CD4-positive, alpha-beta T cell treated with Interferon gamma for 1 hour (primary cell): ENCODE data around the gene DOCK4.

Experiments used
- DNase-seq: peaks from one replicate; pipeline ENCODE4 v3.0.0-alpha.2; 2020

DOCK4 gene

GRCh38 chr7:111744501-111745155, 461.6 kb downstream of the DOCK4 start:
- DNase-seq: no peak

GRCh38 chr7:111743244-111743847, 462.9 kb downstream of the DOCK4 start:
- DNase-seq: no peak

DNA sequence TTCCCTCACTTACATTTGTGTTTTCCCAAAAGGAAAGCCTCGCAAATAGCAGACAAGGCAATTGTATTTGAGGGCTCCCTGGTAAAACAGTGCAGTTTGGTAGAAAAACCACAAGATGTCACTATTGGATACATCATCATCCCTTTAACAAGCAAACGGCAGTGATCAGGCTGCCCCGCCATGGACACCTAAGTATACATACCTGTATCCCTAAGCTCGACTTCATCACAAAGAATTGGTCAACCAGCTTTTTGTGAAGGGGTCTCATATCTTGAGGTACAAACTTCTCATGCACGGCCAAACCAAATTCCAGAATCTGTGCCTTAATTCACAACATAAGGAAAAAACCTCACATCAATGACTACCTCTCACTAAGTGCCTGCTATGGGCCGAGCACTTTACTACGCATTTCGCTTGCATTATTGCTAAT, 464.4 kb downstream of the DOCK4 start:
- DNase-seq: peak; percentile 9

GRCh38 chr7:111740942-111741341, 465.3 kb downstream of the DOCK4 start:
- DNase-seq: no peak

DNA sequence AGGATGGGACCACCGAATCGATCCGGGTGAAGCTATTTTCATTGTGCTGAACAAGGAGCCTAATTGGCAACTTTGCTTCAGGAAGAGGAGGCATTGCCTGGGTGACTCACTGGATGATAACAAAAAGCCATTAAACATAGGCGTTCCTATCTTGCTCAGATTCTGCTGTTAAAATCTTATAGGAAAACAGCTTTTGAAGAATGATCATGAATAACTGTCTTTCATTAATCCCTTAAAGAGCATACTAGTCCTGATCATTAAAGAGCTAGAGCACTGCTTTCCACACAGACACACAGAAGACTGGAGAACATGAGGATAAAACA, 469.7 kb downstream of the DOCK4 start:
- no peak for DNase-seq

GRCh38 chr7:111735661-111736551, 470.3 kb downstream of the DOCK4 start:
- no peak for DNase-seq

DNA sequence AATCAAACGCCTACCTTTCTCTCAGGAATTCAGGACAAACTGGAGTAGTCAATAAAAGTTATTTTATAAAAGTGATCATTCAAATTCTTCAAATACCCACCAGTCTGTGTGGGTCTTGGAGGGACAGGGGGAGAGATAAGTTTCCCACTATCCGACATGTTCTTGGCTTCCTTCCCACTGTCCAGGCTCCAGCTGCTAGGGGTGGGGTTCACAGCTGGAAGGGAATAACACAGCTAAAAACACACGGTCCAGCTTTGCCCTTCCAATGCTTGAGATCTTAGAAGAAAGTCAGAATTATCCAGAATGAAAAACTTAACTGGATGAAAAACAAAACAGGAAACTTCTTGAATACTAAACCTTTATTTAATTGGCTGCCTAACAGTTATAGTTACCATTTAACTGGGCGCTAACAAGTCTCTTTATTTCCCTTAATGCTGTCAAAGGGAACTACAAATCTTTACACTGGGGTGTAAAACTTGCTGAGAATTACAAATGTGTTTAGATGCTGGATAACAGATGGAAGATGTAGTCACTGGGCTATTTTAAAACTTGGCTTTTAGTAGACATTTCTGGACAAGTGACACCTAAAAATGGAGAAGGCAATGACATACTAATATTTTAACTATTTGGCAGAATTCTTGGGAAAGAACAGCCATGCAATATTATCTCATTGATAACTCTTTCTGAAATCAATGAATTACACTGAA, 471.1 kb downstream of the DOCK4 start:
- no peak for DNase-seq

GRCh38 chr7:111732923-111733322, 473.3 kb downstream of the DOCK4 start:
- DNase-seq: no peak

GRCh38 chr7:111730476-111731300, 475.5 kb downstream of the DOCK4 start:
- DNase-seq: no peak

- DNase-seq: no peak
Observed at GRCh38 chr7:111730057-111730456, 476.1 kb downstream of the DOCK4 start.

DNA sequence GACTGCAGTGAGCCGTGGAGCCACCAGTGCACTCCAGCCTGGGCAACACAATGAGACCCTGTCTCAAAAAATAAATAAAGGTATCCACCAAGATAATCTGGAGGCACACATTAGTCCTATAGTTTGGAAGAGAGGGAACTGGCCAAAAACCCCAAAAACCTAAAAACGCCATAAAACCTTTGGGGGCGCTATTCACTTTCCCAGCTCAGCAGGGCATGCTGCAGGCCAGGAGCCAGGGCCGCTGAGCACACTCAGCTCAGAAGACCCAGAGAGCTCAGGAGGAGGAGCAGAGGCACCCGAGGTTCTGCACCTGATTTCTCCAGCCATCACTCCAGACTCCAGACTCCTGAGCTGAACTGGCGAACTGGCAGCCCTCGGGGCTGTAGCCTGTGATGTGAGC, 476.7 kb downstream of the DOCK4 start:
- no peak for DNase-seq

DNA sequence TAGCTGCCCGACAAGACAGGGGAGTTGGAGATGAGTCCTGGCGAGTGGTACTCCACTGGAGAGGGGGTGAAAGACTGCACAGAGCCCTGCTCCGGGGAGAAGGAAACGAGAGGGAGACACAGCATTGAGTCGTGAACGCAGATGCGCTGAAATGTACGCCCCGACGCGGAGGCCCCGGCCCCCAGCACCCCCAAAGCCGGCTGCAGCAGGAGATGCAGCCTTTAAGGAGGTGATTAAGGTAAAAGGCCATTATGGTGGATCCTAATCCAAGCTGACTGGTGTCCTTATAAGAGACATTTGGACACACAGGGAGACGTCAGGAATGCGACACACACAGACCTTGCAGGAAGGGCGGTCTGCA, 477.6 kb downstream of the DOCK4 start:
- DNase-seq: no peak

DNA sequence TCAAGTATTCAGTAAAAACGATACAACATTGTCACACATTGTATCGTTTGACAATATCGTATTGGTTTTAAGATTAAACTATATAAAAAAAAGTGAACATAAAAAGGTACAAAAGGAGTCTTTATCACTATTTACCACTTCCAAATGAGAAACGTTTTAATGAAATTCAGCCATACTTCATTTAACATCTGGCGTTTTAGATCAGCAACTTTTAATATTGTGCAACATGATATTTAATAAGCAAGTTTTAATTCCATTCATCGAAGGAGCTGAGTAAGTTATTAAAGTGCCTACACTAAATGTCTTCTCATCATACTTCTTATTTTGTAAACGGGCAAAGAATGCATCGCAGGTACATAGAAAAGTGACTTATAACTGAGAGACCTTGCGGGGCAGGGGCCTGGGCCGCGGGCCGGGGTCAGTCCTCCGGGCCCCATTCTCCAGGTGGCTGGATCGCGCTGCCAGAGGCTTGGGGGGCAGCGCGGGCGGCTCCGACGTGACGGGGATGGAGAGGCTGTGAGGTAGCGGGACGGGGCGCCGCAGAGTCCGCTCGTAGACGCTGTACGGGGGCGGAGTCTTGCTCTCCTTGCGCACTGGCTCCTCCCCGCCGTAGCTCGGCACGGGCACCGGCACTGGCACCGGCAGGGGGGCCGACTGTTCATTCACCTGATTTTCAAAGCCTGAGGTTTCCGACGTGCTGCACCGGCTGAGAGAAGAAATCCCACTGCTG, 478.1 kb downstream of the DOCK4 start:
- DNase-seq: no peak

GRCh38 chr7:111718886-111719285, 487.3 kb downstream of the DOCK4 start:
- DNase-seq: no peak

GRCh38 chr7:111711426-111712065, 494.7 kb downstream of the DOCK4 start:
- no peak for DNase-seq

- DNase-seq: no peak
Observed at GRCh38 chr7:111710839-111711380, 495.3 kb downstream of the DOCK4 start.

- no peak for DNase-seq
Observed at GRCh38 chr7:111708072-111708471, 498.1 kb downstream of the DOCK4 start.

DNA sequence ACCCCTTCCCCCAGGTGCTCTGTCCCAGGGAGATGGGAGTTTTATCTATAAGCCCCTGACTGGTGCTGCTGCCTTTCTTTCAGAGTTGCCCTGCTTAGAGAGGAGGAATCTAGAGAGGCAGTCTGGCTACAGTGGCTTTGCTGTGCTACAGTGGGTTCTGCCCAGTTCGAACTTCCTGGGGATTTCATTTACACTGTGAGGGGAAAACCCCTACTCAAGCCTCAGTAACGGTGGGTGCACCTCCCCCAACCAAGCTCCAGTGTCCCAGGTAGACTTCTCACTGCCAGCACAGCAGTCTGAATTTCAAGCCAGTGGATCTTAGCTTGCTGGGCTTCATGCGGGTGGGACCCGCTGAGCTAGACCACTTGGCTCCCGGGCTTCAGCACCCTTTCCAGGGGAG, 500.4 kb downstream of the DOCK4 start:
- DNase-seq: no peak

GRCh38 chr7:111697771-111698170, 508.4 kb downstream of the DOCK4 start:
- DNase-seq: no peak

- no peak for DNase-seq
Observed at GRCh38 chr7:111694376-111694775, 511.8 kb downstream of the DOCK4 start.
